Mesendoderm (in vitro differentiated cells): ENCODE results near the gene ARHGEF1.
A peak's percentile ranks its signal among the peaks of the same experiment; 100 is the strongest.

ENCODE experiments used
- DNase-seq: peaks from one replicate; pipeline ENCODE4 v3.0.0; 2013
- H2AK5ac ChIP-seq: 2 replicates; pipeline ENCODE4 v1.6.1; 2013; ENCODE audit warnings: low read length, inconsistent platforms
- H2BK120ac ChIP-seq: 2 replicates; pipeline ENCODE4 v1.6.1; 2013; ENCODE audit warnings: low read depth, mild to moderate bottlenecking, low read length, moderate library complexity, mixed read lengths
- H2BK15ac ChIP-seq: replicated peaks from 2 replicates; pipeline ENCODE4 v1.6.1; 2013; ENCODE audit warnings: low read depth, mild to moderate bottlenecking, moderate library complexity
- H2BK5ac ChIP-seq: 2 replicates; pipeline ENCODE4 v1.6.1; 2013; ENCODE audit warnings: low read length, inconsistent platforms
- H3K18ac ChIP-seq: 2 replicates; pipeline ENCODE4 v1.6.1; 2013; ENCODE audit warnings: mild to moderate bottlenecking, low read length, mixed read lengths
- H3K23ac ChIP-seq: one replicate; pipeline ENCODE4 v1.6.1; 2013; ENCODE audit warnings: low read length
- H3K27ac ChIP-seq: 2 replicates; pipeline ENCODE4 v1.5.1; 2013; ENCODE audit warnings: low read depth, mild to moderate bottlenecking, inconsistent platforms, low read length, moderate library complexity
- H3K27me3 ChIP-seq: 2 replicates; pipeline ENCODE4 v1.6.1; 2013; ENCODE audit warnings: low read length, control low read depth, mild to moderate bottlenecking, inconsistent platforms; ENCODE audit not compliant: insufficient read depth, poor library complexity
- H3K36me3 ChIP-seq: 2 replicates; pipeline ENCODE4 v1.6.1; 2013; ENCODE audit warnings: low read length, inconsistent platforms; ENCODE audit not compliant: control insufficient read depth, insufficient read depth
- H3K4ac ChIP-seq: one replicate; pipeline ENCODE4 v1.6.1; 2013; ENCODE audit warnings: low read depth, mild to moderate bottlenecking, low read length, moderate library complexity
- H3K4me1 ChIP-seq: 2 replicates; pipeline ENCODE4 v1.6.1; 2013; ENCODE audit warnings: low read depth, low read length, inconsistent platforms; ENCODE audit not compliant: control insufficient read depth
- H3K4me2 ChIP-seq: 2 replicates; pipeline ENCODE4 v1.6.1; 2013; ENCODE audit warnings: low read length
- H3K4me3 ChIP-seq: 2 replicates; pipeline ENCODE4 v1.5.1; 2013; ENCODE audit warnings: mild to moderate bottlenecking, low read length
- H3K56ac ChIP-seq: one replicate; pipeline ENCODE4 v1.6.1; 2013; ENCODE audit warnings: low read length
- H3K79me1 ChIP-seq: 2 replicates; pipeline ENCODE4 v1.6.1; 2013; ENCODE audit warnings: low read length, inconsistent platforms
- H3K79me2 ChIP-seq: 2 replicates; pipeline ENCODE4 v1.6.1; 2013; ENCODE audit warnings: mild to moderate bottlenecking, low read length; ENCODE audit not compliant: control insufficient read depth, insufficient read depth
- H3K9ac ChIP-seq: 2 replicates; pipeline ENCODE4 v1.6.1; 2013; ENCODE audit warnings: low read length, inconsistent platforms
- H4K5ac ChIP-seq: one replicate; pipeline ENCODE4 v1.6.1; 2013; ENCODE audit warnings: low read length
- H4K8ac ChIP-seq: one replicate; pipeline ENCODE4 v1.6.1; 2013; ENCODE audit warnings: low read depth, mild to moderate bottlenecking, control low read depth, low read length, moderate library complexity
- WGBS: extraction: QIAGEN DNeasy Blood & Tissue Kit; methylation state at CpG from one replicate; pipeline ENCODE4 v1.1.7; 2013; ENCODE audit warnings: low lambda C conversion rate, missing lambda C conversion rate; ENCODE audit not compliant: insufficient coverage; ENCODE audit errors: extremely low coverage; 5-methylcytosine and 5-hydroxymethylcytosine counted together

ARHGEF1 gene

DNA sequence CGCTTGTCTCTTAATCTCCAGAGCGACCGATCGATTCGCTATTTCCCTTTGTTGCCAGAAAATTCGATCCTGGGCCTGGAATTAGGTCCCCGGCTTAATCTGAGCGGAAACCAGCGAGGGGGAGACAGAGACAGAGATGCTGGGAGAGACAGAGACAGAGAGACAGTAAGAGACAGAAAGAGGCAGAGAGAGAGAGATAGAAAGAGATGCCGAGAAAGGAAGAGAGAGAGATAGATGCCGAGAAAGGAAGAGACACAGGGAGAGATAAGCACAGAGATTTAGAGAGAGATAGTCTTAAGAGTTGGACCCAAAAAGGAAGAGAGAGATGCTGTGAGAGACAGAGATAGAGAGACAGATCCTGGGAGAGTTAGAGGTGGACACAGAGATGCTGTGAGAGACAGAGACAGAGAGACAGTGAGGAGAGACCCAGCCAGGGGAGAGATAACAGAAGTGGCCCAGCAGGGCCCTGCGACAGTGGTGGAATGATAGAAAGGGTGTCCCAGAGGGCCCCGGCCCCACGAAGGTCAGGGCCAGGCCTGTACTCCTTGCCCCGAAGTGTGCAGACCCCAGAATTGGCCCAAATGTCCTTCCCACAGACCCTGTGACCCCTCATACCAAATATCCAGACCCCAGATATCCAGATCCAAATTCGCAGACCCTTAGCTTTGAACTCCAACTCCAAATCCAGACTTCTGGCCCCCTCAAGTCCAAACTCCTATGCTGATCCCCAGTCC lies 43.9 kb downstream of the ARHGEF1 start:
- Histone ChIP-seq H3K27ac (no peak overlapping the region), H3K79me1 (no peaks in the 10 kb centered on the region), H3K36me3 (no peaks in the 10 kb centered on the region), H3K79me2 (no peaks in the 10 kb centered on the region), H3K4me2 (no peak overlapping the region), H4K8ac (no peak overlapping the region), H3K18ac (no peak overlapping the region), H2BK15ac (no peak overlapping the region), H3K9ac (no peak overlapping the region), H2BK120ac (no peak overlapping the region), H3K4me1 (peaks cover 2% of the 10 kb centered on the region), H3K56ac (no peak overlapping the region), H3K23ac (no peak overlapping the region), H2BK5ac (no peak overlapping the region), H3K27me3 (peaks cover 80% of the 10 kb centered on the region), H4K5ac (no peak overlapping the region), H3K4ac (no peak overlapping the region), H2AK5ac (no peak overlapping the region), H3K4me3 (no peak overlapping the region)
- no peak for DNase-seq
- no CpG with 5 or more reads among the region's 16 CpGs for WGBS

DNA sequence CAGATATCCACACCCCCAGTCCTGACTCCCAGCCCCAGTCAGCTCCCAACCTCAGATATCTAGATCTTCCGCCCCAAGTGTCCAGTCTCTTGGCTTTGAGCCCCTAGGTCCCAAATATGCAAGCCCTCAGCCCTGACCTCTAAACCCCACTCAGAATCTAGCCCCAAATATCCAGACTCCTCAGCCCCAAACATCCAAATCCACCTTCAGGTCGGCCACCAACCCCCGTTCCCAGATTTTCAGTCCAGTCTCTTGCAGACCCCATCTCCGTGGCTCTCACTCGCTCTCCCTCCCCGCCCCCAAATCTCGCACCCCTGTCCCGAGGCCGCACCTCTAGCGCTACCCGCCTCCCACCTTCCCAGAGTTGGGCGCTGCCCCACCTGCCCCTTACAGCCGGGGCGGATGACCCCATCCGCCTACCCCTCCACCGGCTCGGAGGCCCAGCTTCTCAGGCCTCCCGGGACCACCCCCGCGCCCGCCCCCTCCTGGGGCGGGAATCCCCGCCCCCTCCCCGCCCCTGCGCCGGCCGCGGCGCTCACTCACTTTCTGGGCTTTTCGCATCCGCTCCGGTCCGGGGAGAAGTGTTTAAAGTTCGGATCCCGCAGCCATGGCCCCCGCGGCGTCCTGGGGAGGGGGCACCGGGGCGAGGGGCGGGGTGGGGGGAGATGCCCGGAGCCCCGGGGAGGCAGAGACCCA lies 44.7 kb downstream of the ARHGEF1 start:
- WGBS: no CpG with 5 or more reads among the region's 43 CpGs
- H2BK120ac ChIP-seq: no peak overlapping the region
- peaks cover 82% of the 10 kb centered on the region for H3K27me3 ChIP-seq
- DNase-seq: no peak
- no peak overlapping the region for H4K5ac ChIP-seq
- no peak overlapping the region for H2AK5ac ChIP-seq
- no peaks in the 10 kb centered on the region for H3K79me2 ChIP-seq
- no peak overlapping the region for H3K4ac ChIP-seq
- H3K9ac ChIP-seq: no peak overlapping the region
- H3K23ac ChIP-seq: no peak overlapping the region
- no peak overlapping the region for H3K18ac ChIP-seq
- H4K8ac ChIP-seq: no peak overlapping the region
- no peak overlapping the region for H3K4me3 ChIP-seq
- no peaks in the 10 kb centered on the region for H3K79me1 ChIP-seq
- no peak overlapping the region for H3K4me2 ChIP-seq
- H3K4me1 ChIP-seq: peaks cover 2% of the 10 kb centered on the region
- H3K36me3 ChIP-seq: no peaks in the 10 kb centered on the region
- H2BK5ac ChIP-seq: no peak overlapping the region
- H3K27ac ChIP-seq: no peak overlapping the region
- peak overlapping the region; percentile 1 for H3K56ac ChIP-seq
- no peak overlapping the region for H2BK15ac ChIP-seq

DNA sequence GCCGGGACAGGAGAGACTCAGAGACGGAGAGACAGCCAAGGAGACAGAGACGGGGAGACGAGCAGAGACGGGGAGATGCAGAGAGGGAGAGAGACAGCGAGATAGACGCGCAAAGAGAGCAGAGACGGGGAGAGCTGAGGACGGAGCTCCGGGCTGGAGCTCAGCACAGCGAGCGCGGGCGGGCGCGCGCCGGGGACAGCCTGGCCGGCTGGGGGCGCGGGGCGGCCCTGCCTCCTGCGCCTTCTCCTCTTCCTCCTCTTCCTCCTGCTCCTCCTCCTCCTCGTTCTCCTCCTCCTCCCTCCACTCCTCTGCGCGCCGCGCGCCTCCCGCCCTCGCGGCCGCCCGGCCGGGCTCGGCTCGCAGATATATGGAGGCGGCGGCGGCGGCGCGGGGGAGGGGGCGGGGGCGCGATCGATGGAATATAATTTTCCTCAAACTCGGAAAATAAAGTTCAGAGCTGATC lies 45.3 kb downstream of the ARHGEF1 start, which contains the start of gene ERFL:
Gene ERFL (minus strand): TSS at position 229 of the 463 bp plus-strand sequence. CDS start 15,530 bp downstream, outside the sequence.
- WGBS: no CpG with 5 or more reads among the region's 49 CpGs
- no peak within 1 kb of the TSS for H4K5ac ChIP-seq
- H3K56ac ChIP-seq: peak within 1 kb of the TSS; percentile 31
- H3K23ac ChIP-seq: no peak within 1 kb of the TSS
- no peak within 1 kb of the TSS for H3K4me3 ChIP-seq
- H2BK120ac ChIP-seq: no peak within 1 kb of the TSS
- H3K79me1 ChIP-seq: no peaks in the 10 kb centered on the region
- no peak within 1 kb of the TSS for H3K18ac ChIP-seq
- no peak for DNase-seq
- no peak within 1 kb of the TSS for H3K9ac ChIP-seq
- no peak within 1 kb of the TSS for H4K8ac ChIP-seq
- H3K4me2 ChIP-seq: peak within 1 kb of the TSS; percentile 27
- H3K4me1 ChIP-seq: peaks cover 2% of the 10 kb centered on the region
- H3K36me3 ChIP-seq: no peaks in the 10 kb centered on the region
- peaks cover 81% of the 10 kb centered on the region for H3K27me3 ChIP-seq
- H3K4ac ChIP-seq: no peak within 1 kb of the TSS
- H3K79me2 ChIP-seq: no peaks in the 10 kb centered on the region
- H2AK5ac ChIP-seq: no peak within 1 kb of the TSS
- H3K27ac ChIP-seq: no peak within 1 kb of the TSS
- no peak within 1 kb of the TSS for H2BK5ac ChIP-seq
- no peak within 1 kb of the TSS for H2BK15ac ChIP-seq

- Histone ChIP-seq H3K27ac (no peak overlapping the region), H3K9ac (no peak overlapping the region), H3K4me2 (no peak overlapping the region), H3K79me1 (no peaks in the 10 kb centered on the region), H3K56ac (peak overlapping the region; percentile 31), H3K36me3 (no peaks in the 10 kb centered on the region), H3K4me1 (peaks cover 2% of the 10 kb centered on the region), H3K18ac (no peak overlapping the region), H4K5ac (no peak overlapping the region), H3K4ac (no peak overlapping the region), H2BK5ac (no peak overlapping the region), H3K23ac (no peak overlapping the region), H3K4me3 (no peak overlapping the region), H4K8ac (no peak overlapping the region), H2BK120ac (no peak overlapping the region), H3K27me3 (peaks cover 85% of the 10 kb centered on the region), H2AK5ac (no peak overlapping the region), H2BK15ac (no peak overlapping the region), H3K79me2 (no peaks in the 10 kb centered on the region)
- WGBS: no CpG with 5 or more reads among the region's 29 CpGs
- DNase-seq: no peak
Observed at GRCh38 chr19:41928754-41929535, 46.0 kb downstream of the ARHGEF1 start.

DNA sequence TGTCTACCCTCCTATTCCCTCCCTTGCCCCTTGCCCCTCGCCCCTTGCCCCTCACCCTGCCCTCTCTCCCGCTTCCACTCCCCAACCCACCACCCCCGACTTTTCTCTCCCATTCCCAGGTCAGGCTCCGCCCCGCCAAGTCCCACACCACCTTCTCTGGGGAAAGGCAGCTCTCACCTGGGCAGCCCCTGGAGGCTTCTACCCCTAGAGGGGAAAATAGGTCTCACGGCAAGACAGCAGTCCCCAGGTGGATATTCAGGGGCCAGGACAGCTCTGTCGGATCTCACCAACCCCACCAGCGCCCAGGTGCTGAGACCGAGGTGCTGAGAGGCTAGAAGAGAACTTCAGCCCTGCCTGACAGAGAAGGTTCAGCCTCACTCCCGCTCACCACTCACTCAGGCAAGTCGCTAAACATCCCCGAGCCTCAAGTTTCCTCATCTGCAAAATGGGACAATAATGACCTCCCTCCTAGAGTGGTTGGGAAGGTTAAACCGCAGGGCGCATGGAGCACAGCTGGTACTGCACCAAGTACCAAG lies 46.6 kb downstream of the ARHGEF1 start:
- no peak overlapping the region for H2BK5ac ChIP-seq
- no peak for DNase-seq
- no peak overlapping the region for H3K9ac ChIP-seq
- H2BK120ac ChIP-seq: no peak overlapping the region
- H2AK5ac ChIP-seq: no peak overlapping the region
- H4K8ac ChIP-seq: no peak overlapping the region
- no peaks in the 10 kb centered on the region for H3K79me2 ChIP-seq
- no peak overlapping the region for H3K27ac ChIP-seq
- H3K4me2 ChIP-seq: no peak overlapping the region
- peaks cover 2% of the 10 kb centered on the region for H3K4me1 ChIP-seq
- no peak overlapping the region for H4K5ac ChIP-seq
- H2BK15ac ChIP-seq: no peak overlapping the region
- no CpG with 5 or more reads among the region's 14 CpGs for WGBS
- no peaks in the 10 kb centered on the region for H3K79me1 ChIP-seq
- H3K56ac ChIP-seq: no peak overlapping the region
- no peaks in the 10 kb centered on the region for H3K36me3 ChIP-seq
- peaks cover 82% of the 10 kb centered on the region for H3K27me3 ChIP-seq
- no peak overlapping the region for H3K4me3 ChIP-seq
- no peak overlapping the region for H3K23ac ChIP-seq
- no peak overlapping the region for H3K4ac ChIP-seq
- no peak overlapping the region for H3K18ac ChIP-seq
